ENCODE measurements around the gene HTR1A.
A peak's percentile ranks its signal among the peaks of the same experiment; 100 is the strongest.

HTR1A gene
- 0 reads per million in 2 donors for total RNA-seq

GRCh38 chr5:63962279-63962678 lies at the start of gene HTR1A:
Gene HTR1A, minus strand, starts transcription at chr5:63962445. Its CDS starts 726 bp downstream, at chr5:63961719.
- no peak for DNase-seq

GRCh38 chr5:64003966-64004365 lies 41.7 kb upstream of the HTR1A start:
- no peak for DNase-seq

GRCh38 chr5:64000096-64000495 lies 37.9 kb upstream of the HTR1A start:
- no peak for DNase-seq

GRCh38 chr5:63987053-63987452 lies 24.8 kb upstream of the HTR1A start:
- no peak for DNase-seq

GRCh38 chr5:63981864-63982263 lies 19.6 kb upstream of the HTR1A start:
- no peak for DNase-seq

GRCh38 chr5:63963926-63964325 lies 1.7 kb upstream of the HTR1A start:
- no peak for DNase-seq

GRCh38 chr5:63963080-63963735 lies 963 bp upstream of the HTR1A start:
- peak in 1 of 5 experiments; percentile 45 for DNase-seq

GRCh38 chr5:63961598-63962161 lies 565 bp downstream of the HTR1A start:
- no peak for DNase-seq

- DNase-seq: no peak
Observed at GRCh38 chr5:63961125-63961597, 1.1 kb downstream of the HTR1A start.

- DNase-seq: no peak
Observed at GRCh38 chr5:63960646-63961045, 1.6 kb downstream of the HTR1A start.

GRCh38 chr5:63959177-63959982 lies 2.9 kb downstream of the HTR1A start:
- DNase-seq: no peak

GRCh38 chr5:63958654-63959053 lies 3.6 kb downstream of the HTR1A start:
- no peak for DNase-seq

- DNase-seq: no peak
Observed at GRCh38 chr5:63957617-63958016, 4.6 kb downstream of the HTR1A start.

GRCh38 chr5:63953217-63953616 lies 9.0 kb downstream of the HTR1A start:
- no peak for DNase-seq

GRCh38 chr5:63935103-63935502 lies 27.1 kb downstream of the HTR1A start:
- no peak for DNase-seq

GRCh38 chr5:63931836-63932235 lies 30.4 kb downstream of the HTR1A start:
- no peak for DNase-seq

- no peak for DNase-seq
Observed at GRCh38 chr5:63928451-63928850, 33.8 kb downstream of the HTR1A start.

GRCh38 chr5:63923914-63924313 lies 38.3 kb downstream of the HTR1A start:
- DNase-seq: no peak

GRCh38 chr5:63919763-63920478 lies 42.3 kb downstream of the HTR1A start:
- no peak for DNase-seq

- DNase-seq: no peak
Observed at GRCh38 chr5:63916786-63917185, 45.5 kb downstream of the HTR1A start.

- DNase-seq: no peak
Observed at GRCh38 chr5:63911871-63912270, 50.4 kb downstream of the HTR1A start.
